Gastroesophageal sphincter (tissue), 4 donors: ENCODE data around the gene DPYSL4. TPM values are rescaled to one million over a fixed set of nuclear protein-coding genes. Genes with fewer than 3 reads are reported as not detected.

ENCODE experiments used
- ATAC-seq: fragments of 150-250 bp; one replicate; pipeline ENCODE4 v1.9.1; 2016; ENCODE audit warnings: mild to moderate bottlenecking, moderate library complexity
- H3K27ac ChIP-seq, 4 donors: fragments of 200-600 bp; sonication (generic) in 3 of 4; 1 replicate in 3 of 4; 2 replicates in 1 of 4; pipeline ENCODE4 v1.5.1; 2016 to 2019
- H3K27me3 ChIP-seq: fragments of 200-600 bp; sonication (generic); one replicate; pipeline ENCODE4 v1.5.1; 2019
- H3K36me3 ChIP-seq, 2 donors: fragments of 200-600 bp; sonication (generic); one replicate each; pipeline ENCODE4 v1.5.1; 2019; ENCODE audit warnings: control low read depth in 1 of 2
- H3K4me1 ChIP-seq, 3 donors: fragments of 200-600 bp; sonication (generic); 1 replicate in 2 of 3; 2 replicates in 1 of 3; pipeline ENCODE4 v1.5.1; 2016 to 2019; ENCODE audit warnings: control low read depth in 2 of 3
- H3K4me3 ChIP-seq, 2 donors: fragments of 200-600 bp; sonication (generic); one replicate each; pipeline ENCODE4 v1.5.1; 2019; ENCODE audit warnings: mild to moderate bottlenecking in 1 of 2, moderate library complexity in 1 of 2
- H3K9me3 ChIP-seq, 3 donors: fragments of 200-600 bp; sonication (generic); one replicate each; pipeline ENCODE4 v1.5.1; 2017 to 2019; ENCODE audit warnings: control low read depth in 2 of 3
- CTCF ChIP-seq, 4 experiments: fragments of 200-600 bp in 2 of 4; fragments of 450-650 bp in 2 of 4; sonication (generic) in 1 of 4; IDR thresholded peaks; one replicate each; pipeline ENCODE4 v1.5.1; 2017 to 2019; ENCODE audit warnings: antibody characterized with exemption in 4 of 4, mild to moderate bottlenecking in 2 of 4, moderate library complexity in 2 of 4
- EP300 ChIP-seq: sonication (generic); formaldehyde crosslinking; IDR thresholded peaks from one replicate; pipeline ENCODE4 v1.6.1; 2017; ENCODE audit warnings: antibody characterized with exemption, mild to moderate bottlenecking
- POLR2A ChIP-seq, 2 donors: fragments of 450-650 bp; IDR thresholded peaks; one replicate each; pipeline ENCODE4 v1.6.1; 2017; ENCODE audit warnings: antibody characterized with exemption in 2 of 2, mild to moderate bottlenecking in 2 of 2, moderate library complexity in 1 of 2
- POLR2AphosphoS5 ChIP-seq: sonication (generic); formaldehyde crosslinking; IDR thresholded peaks from one replicate; pipeline ENCODE4 v1.6.1; 2017; ENCODE audit warnings: antibody characterized with exemption
- WGBS, 2 donors: methylation state at CpG; one replicate each; pipeline ENCODE4 v1.1.5; 2018; ENCODE audit warnings: low coverage in 1 of 2; 5-methylcytosine and 5-hydroxymethylcytosine counted together
- total RNA-seq, 4 donors: library from RNA; depleted of rRNA; stranded (reverse); fragments of >200 nt; gene quantifications; one replicate each; pipeline ENCODE4 v1.1.0, GENCODE V29; 2016

Gene DPYSL4
- total RNA-seq, 4 donors from 2014 or later: 1.6 to 2.6 (median 1.9) TPM

- Histone ChIP-seq H3K9me3 (no peaks in the 10 kb centered on the region), H3K36me3 (peaks cover 0 to 61% of the 10 kb centered on the region in 2 donors)
- ATAC-seq: no peak
Measured at GRCh38 chr10:132167976-132168375, 18.8 kb upstream of the DPYSL4 start.

GRCh38 chr10:132168571-132169030, 18.1 kb upstream of the DPYSL4 start:
- Histone ChIP-seq H3K4me3 (no peak overlapping the region), H3K4me1 (peaks cover 0 to 1% (median 0%) of the 10 kb centered on the region in 3 donors), H3K9me3 (no peaks in the 10 kb centered on the region), H3K36me3 (peaks cover 0 to 61% of the 10 kb centered on the region in 2 donors), H3K27ac (no peak overlapping the region), H3K27me3 (peaks cover 27% of the 10 kb centered on the region)
- no peak for TF ChIP-seq EP300
- no peak for TF ChIP-seq CTCF (IDR thresholded peaks at IDR 0.05)
- TF ChIP-seq POLR2A (IDR thresholded peaks at IDR 0.05): no peak
- no peak for TF ChIP-seq POLR2AphosphoS5
- WGBS, 2 donors: 70% methylated on average over 2 of the region's 28 CpGs; no CpG with 5 or more reads in 1 of the 2 donors
- ATAC-seq: no peak

More at GRCh38 chr10:132167976-132168375, 18.8 kb upstream of the DPYSL4 start:
- H3K27me3 ChIP-seq: peaks cover 27% of the 10 kb centered on the region
- H3K4me3 ChIP-seq: no peak overlapping the region
- peaks cover 0 to 8% (median 0%) of the 10 kb centered on the region in 3 donors for H3K4me1 ChIP-seq
- no peak overlapping the region for H3K27ac ChIP-seq
- whole genome bisulfite sequencing, 2 donors: 85% methylated on average over 4 of the region's 17 CpGs; no CpG with 5 or more reads in 1 of the 2 donors
- TF ChIP-seq EP300: no peak
- TF ChIP-seq POLR2A (IDR thresholded peaks at IDR 0.05): no peak
- TF ChIP-seq CTCF (IDR thresholded peaks at IDR 0.05): no peak
- TF ChIP-seq POLR2AphosphoS5: no peak

GRCh38 chr10:132169031-132169765, 17.6 kb upstream of the DPYSL4 start:
- Histone ChIP-seq H3K27ac (no peak overlapping the region), H3K4me3 (no peak overlapping the region), H3K4me1 (no peaks in the 10 kb centered on the region), H3K9me3 (no peaks in the 10 kb centered on the region), H3K27me3 (peaks cover 31% of the 10 kb centered on the region), H3K36me3 (peaks cover 0 to 61% of the 10 kb centered on the region in 2 donors)
- 93 to 100% methylated on average over 2 to 3 of the region's 42 CpGs for WGBS, 2 donors
- no peak for ATAC-seq
- no peak for TF ChIP-seq EP300
- TF ChIP-seq CTCF (IDR thresholded peaks at IDR 0.05): no peak
- TF ChIP-seq POLR2AphosphoS5: no peak
- TF ChIP-seq POLR2A (IDR thresholded peaks at IDR 0.05): no peak

- H3K27ac ChIP-seq: no peak overlapping the region
- H3K4me1 ChIP-seq: no peaks in the 10 kb centered on the region
- ATAC-seq: no peak
- peaks cover 32% of the 10 kb centered on the region for H3K27me3 ChIP-seq
- H3K4me3 ChIP-seq: no peak overlapping the region
- no CpG with 5 or more reads among the region's 46 CpGs for WGBS, 2 donors
- H3K9me3 ChIP-seq: no peaks in the 10 kb centered on the region
- peaks cover 0 to 55% of the 10 kb centered on the region in 2 donors for H3K36me3 ChIP-seq
- TF ChIP-seq POLR2AphosphoS5: no peak
- no peak for TF ChIP-seq CTCF (IDR thresholded peaks at IDR 0.05)
- no peak for TF ChIP-seq POLR2A (IDR thresholded peaks at IDR 0.05)
- TF ChIP-seq EP300: no peak
Measured at GRCh38 chr10:132169766-132170560, 16.8 kb upstream of the DPYSL4 start.
